ENCODE data around the gene NTRK3.

Gene NTRK3

DNA sequence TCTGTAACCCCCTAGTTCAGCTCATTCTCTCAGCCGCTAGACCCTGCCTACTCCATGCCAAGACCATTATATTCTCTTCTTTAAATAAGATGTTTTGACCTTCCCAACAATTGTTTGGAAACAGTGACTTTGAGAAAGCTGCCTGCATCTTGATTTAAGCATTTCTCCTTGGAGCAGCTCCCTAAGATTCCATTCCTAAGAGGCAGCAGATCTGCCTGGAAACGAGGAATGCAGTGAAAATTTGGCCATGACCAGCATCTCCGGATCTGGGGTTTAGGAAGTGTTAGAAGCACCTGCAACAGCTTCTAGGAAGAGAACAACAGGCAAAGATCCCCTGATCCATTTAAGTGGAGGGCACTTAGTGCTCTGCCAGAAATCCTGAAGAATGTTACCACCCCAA is 235.7 kb downstream of the NTRK3 start:
- no peak for DNase-seq

GRCh38 chr15:88019656-88020055 is 236.9 kb downstream of the NTRK3 start:
- DNase-seq, result no peak

GRCh38 chr15:88018869-88019641 is 237.5 kb downstream of the NTRK3 start:
- peak; percentile 79 to 91 for DNase-seq

GRCh38 chr15:88017753-88018152 is 238.8 kb downstream of the NTRK3 start:
- DNase-seq, result no peak

DNA sequence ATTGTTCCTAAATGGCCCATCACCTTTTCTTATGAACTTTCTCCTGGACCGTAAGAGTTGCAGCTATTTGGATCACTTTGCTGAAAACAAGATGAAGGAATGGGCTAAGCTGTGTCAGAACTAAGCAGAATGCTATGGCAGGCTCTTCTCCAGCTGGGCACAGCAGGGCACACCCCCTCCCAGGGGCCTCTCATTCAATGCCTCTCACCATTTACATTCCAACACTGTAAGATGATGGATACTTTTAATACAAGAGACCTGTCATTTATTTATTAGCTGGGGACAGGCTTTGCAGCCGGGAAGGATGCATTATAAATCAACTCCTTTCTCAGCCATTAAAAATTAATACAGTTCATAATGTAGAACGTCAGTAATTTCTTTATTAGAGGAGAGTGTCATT is 240.1 kb downstream of the NTRK3 start:
- no peak for DNase-seq

DNA sequence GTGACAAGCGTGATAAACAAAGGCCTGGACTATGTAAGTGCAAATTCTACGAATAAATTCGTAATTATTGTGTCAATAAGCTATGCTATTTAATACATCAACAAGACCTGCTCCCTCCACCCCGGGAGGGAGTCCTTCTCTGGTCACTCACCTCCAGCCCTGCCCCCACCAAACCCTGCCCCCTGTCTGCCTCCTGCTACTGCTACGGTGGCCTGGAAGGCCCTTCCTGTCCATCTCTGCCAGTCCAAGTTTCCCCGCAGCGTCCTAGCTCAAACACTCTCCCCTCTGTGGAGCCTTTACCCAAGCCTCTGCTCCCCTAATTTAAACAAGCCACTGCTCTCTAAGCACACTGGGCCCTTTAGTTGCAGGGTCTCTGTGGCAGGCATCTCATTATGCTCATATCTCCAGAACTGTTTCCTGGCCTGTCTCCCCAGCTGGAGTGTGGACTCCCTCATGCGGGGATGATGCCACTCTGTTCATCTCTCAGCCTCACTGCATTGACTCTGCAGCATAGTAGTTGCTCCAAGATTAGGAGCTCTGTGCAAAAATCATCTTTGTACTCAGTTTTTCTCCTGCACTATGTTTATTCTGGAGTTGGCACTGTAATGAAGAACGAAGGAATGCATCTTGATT is 241.2 kb downstream of the NTRK3 start:
- no peak for DNase-seq

DNA sequence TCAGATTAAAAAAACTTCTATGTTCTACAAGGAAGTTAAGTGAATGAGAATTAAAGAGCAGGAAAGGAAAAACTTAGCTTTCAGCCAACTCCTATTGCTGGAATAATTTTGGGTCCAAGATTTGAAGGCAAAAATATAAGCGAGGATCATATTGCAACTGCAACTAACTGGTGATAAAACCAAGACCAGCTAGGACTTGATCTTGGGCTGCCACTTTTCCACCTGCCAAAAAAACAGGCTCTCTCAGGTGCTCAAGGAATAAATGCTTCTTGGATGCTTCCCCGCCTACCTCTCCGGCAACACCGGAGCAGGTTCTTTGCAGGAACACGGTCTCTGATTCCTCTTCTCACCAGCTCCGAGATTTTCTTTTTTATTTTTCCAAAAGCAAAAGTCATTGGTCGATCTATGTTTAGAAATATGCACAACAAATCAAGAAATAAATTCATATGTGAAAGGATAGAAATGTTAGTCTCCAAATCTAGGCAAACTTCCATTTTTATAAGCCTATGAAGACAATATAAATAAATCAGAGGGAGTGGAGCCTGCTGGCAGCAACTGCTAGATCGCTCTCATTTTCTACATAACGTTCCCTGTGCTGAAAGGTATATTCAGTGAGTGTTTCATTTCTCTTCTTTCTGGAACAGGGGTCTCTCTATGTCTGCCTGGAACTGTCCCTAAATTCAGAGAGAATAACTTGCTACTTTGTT is 241.9 kb downstream of the NTRK3 start:
- no peak for DNase-seq

DNA sequence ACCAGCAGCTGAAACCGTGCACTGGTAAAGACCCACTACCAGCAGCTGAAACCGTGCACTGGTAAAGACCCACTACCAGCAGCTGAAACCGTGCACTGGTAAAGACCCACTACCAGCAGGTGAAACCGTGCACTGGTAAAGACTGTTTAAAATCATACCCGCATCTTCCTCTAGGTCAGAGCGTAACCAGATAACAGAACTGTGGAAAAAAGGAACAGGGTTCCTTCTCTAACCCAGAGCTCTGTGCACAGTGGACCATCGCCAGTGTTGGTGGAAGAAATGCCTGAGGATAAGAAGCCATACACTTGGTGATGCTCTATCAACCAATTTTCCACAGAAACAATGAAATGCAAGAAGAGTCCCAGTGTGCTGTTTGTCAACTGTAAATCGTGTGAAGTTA is 243.4 kb downstream of the NTRK3 start:
- DNase-seq, result no peak

DNA sequence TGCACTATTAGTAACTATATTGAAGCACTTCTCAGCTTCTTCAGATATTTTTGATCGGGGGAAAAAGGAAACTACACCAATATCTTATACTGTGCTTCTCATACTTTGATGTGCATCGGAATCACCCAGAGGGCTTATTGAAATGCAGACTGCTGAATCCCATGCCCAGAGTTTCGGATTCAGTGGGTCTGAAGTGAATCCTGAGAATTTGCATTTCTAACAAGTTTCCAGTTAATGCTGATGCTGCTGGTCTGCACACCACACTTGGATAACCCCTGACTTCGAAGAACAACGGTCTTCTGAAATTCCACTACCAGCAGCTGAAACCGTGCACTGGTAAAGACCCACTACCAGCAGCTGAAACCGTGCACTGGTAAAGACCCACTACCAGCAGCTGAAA is 243.9 kb downstream of the NTRK3 start:
- DNase-seq, result no peak

DNA sequence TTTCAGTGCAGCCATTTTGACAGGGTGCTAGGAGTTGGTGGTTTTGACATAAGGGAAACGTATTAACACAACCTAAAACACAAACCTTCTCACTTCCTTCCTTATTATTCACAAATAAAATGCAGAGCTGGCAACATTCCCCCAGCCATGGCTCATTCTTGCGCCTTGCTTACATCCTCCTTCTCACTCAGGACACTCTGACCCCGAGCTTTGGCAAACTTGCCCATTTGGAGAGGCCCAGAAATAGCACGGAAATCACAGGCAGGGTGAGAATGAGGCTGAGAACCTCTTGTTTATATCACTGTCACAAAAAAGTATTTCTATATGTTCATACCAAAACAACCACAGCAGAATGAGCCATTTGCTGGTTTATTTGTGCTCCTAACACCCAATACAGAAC is 244.3 kb downstream of the NTRK3 start:
- no peak for DNase-seq

DNA sequence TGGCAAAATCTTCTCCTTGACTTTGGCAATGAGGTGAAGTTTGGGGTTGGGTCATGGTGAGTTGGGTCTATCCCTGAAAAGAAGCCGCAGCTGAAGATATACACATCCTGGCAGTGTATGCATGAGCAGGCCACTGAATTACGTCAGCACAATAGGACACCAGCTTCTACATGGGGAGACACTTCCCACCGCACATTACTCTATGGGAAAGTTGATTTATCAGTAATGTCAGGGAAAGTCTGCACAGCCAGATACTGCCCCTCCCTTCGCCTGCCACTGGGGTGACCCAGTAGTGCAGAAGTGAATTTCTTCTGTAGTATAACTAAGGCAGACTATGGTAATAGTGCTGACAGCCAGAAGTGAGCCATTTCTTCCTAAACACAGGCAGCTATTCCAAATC is 245.0 kb downstream of the NTRK3 start:
- no peak for DNase-seq

DNA sequence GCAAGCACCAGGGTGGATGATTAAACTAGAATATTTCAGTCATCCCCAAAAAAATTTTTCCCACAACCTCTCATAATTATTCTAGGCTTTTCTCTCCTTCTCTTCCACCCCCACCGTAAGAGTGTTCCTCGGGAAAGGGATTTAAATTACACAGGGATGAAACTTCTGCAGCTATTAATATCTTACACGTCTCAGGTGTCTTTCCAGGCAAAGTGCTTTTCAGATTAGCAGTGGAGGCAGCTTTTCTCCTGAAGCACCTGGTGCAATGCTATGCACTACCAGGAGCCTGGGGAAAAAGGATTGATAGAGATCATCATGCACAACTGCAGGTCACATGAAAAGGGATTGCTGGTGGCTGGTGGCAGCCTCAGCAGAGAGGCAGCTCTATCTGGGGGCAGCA is 250.4 kb downstream of the NTRK3 start:
- peak; percentile 22 to 78 for DNase-seq

DNA sequence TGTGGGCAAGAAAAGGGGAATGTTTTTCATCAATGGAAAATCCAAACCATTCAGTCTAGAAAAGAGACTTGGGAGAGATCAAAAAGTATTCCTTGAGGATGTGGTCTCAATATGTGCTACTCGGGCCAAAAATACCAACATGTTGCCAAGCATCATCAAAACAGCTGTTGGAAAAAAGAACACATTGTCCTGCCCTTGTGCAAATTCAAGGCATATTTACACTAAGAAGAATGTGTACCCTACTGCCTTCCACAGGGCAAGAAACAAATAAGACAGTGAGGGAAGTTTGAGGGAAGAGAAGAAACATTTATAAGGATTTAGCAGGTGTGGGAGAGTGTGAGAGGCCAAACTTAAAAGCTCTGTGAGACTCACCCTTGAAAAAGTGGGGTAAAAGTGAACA is 252.1 kb downstream of the NTRK3 start:
- no peak for DNase-seq

DNA sequence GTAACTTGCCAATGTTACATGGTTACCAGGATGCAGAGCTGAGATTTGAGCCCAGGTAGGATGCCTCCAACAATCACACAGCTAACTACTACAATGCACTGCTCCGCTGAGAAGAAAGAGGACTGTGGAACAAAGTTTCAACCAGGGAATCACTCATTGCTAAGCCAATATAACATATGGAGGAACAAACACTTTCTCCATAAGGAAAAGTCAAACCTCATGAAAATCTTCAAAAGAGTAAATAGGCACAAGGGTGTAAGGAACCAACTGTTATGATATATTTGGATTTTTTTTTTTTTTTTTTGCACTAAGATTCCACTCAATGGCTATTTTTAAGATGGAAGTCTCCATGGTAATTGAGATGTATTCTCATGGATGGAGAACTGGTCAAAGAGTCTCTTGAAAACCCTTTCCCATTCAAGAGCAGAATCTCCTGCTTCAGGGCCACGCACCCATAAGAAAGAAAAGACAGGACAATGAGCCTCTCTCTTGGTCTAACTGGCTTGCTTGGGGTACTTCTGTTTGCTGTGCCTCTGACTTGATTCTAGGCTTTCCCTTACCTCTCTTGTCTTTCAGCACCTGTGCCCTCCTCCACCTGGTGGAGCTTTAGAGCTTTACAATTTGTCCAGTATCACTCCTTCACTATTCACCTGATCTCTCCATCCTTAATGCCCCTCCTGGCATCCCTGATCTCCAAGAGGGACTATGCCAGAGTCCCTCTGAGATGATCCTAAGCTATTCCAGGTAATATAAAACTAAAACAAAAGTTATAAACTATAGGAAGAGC is 252.8 kb downstream of the NTRK3 start:
- no peak for DNase-seq

DNA sequence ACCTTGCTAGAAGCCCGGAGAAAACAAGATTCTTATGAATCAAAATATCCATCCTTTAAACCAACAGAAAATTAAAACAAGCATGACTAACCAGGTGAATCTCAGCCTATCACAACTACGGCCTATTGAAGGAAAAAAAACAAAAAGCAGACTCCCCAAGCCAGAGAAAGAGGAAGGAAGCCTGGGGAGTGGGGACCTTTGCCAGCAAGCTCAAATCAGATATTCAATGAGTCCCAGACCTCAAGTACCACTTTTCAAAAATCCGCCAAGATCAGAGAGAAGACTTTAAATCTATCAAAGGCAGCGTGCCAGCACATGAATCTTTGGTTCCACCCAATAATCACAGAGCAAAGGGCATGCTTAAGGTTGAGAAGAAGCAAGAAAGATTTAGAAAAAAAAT is 253.8 kb downstream of the NTRK3 start:
- no peak for DNase-seq

- no peak for DNase-seq
Observed at GRCh38 chr15:87998630-87999029, 257.9 kb downstream of the NTRK3 start.

DNA sequence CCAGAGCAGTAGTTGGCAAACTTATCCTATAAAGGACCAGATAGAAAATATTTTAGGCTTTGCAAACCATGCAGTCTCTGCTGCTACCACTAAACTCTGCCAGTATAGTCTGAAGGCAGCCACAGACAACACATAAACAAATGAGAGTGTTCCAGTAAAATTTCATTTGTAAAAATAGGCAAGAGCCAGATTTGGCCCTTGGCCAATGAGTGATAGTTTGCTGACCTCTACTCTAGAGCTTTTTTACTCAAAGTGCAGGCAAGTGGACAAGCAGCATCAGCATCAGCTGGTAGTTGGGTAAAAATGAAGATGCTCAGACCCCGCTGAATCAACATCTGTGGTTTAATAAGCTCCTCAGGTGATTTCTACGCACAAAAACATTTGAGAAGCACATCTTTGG is 269.8 kb downstream of the NTRK3 start:
- DNase-seq, result no peak

DNA sequence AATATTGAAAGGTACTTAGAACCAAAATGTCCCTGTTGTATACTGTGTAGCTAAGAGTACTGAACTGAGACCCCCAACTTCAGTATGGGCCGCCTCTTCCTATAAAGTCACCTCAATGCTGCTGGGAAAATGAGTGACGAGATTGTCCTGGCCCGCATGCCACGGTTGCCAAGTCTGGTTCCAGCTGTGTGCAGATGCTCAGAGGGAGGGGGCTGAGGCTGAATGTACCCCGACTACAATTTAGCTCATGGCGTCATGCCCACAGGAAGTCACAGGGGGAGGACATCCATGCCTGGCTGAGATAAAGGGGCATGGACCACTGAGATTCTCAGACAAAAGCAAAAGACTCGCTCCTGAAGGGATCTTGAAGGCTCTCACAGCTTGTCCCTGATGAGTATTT is 271.1 kb downstream of the NTRK3 start:
- no peak for DNase-seq

DNA sequence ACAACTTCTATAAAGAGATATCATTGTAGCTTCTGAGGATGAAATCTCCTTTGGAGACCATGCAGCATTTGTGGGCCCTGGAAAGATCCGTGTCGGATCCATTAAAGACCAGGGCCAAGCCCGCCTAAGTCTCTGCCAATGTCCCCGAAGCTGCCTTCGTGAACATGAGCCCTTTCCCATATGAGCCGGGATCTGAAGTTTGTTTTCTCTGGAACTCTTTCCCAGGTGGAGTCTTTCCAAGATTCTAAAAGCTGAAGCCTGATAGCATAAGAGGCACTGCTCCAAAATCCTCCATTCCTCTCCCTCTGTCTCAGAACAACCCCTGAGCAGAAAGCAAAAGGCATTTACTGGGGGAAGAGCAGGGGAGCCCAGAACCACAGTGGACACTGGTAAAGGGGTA is 274.6 kb downstream of the NTRK3 start:
- DNase-seq, result no peak

DNA sequence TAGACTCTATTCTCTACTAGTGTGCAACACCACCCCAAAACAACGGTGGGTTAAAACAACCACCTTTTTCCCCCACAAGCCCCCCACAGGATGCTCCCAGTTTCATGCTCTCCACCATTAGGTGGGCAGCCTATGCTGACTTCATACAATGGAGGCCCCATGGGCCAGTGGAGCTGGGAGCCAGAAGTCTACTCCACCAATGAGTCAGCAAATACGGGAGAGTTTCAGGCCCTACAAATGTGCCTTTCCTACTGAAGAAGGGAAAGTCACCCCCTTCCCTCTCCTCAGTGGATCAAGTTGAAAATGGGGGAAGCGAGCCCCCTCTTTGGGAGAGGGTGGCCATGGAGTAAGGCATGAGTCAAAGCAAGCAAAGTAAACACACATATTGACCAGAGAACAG is 278.6 kb downstream of the NTRK3 start:
- no peak for DNase-seq

GRCh38 chr15:87976552-87976951 is 280.0 kb downstream of the NTRK3 start:
- DNase-seq, result no peak

GRCh38 chr15:87973501-87974215 is 282.9 kb downstream of the NTRK3 start:
- no peak for DNase-seq

DNA sequence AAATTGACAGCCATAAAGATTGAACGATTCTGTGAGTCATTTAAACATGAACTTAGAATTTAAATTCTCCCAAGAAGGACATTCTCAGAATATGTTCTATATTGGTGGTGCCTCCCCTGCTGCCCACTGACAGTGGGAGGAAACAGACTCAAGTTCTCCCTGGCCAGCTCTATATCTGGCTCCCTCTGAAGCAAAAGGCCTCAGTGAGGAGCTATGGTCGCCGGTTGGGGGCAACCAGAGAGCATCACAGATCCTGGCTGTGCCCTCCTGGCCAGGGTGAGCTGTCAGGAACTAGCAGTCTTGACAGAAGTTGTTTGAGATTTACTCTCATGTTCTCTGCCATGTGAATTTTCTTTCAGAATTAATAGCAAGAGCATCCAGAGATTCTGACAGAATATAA is 285.5 kb downstream of the NTRK3 start:
- no peak for DNase-seq
